Measurements from ENCODE around the gene ZFP42. TPM values are rescaled to one million over a fixed set of nuclear protein-coding genes. Genes with fewer than 3 reads are reported as not detected.

Gene ZFP42
- total RNA-seq, 1 experiment from 2014 or later = 0.12 TPM

- no peak overlapping the region for H3K4me2 ChIP-seq (ENCODE audit: low read length)
- H3K4me3 ChIP-seq (replicated peaks in 1 of 2; ENCODE audit: low read depth in 1 of 2, low read length in 2 of 2) = no peak overlapping the region
- no peaks in the 10 kb centered on the region for H3K36me3 ChIP-seq (ENCODE audit: control insufficient read depth in 1 of 2, insufficient read depth in 2 of 2, low read length in 2 of 2)
- intact Hi-C loops (cut with micrococcal nuclease) = no loop called here
- no peaks in the 10 kb centered on the region for H4K20me1 ChIP-seq (ENCODE audit: insufficient read depth)
- BruUV-seq (replicated peaks) = no TSS peak
- 0 out of 2 replicates have a peak, but pooled peaks cover 6% of the 10 kb centered on the region for H3K27me3 ChIP-seq (ENCODE audit: insufficient read depth, low read length)
- POLR2A ChIA-PET = no interaction called here
- no peak for TF ChIP-seq FOSL1 (IDR thresholded peaks at IDR 0.05; ENCODE audit: low read depth)
- TF ChIP-seq ZFX (IDR thresholded peaks at IDR 0.05) = no peak
- no peak for ATAC-seq
- CTCF ChIA-PET = interaction anchor here (1.0 kb wide), 1 partner anchor 27 kb away, joined by 4 read pairs; no protein-coding TSS in a partner anchor
- no peaks in the 10 kb centered on the region for H3K9me2 ChIP-seq (ENCODE audit: insufficient read depth)
- H3K79me2 ChIP-seq (ENCODE audit: insufficient read depth, low read length) = no peaks in the 10 kb centered on the region
- H3K9ac ChIP-seq (ENCODE audit: low read length) = no peak overlapping the region
- H3K4me1 ChIP-seq (ENCODE audit: control insufficient read depth in 1 of 2, insufficient read depth in 2 of 2, low read length in 2 of 2) = no peaks in the 10 kb centered on the region
- RAD21 ChIA-PET (ENCODE audit: low non-redundant PET in 1 of 2, low total read pairs in 2 of 2, uncharacterized antibody in 2 of 2, unreplicated experiment in 2 of 2) = no interaction called here
- H3K9me3 ChIP-seq (ENCODE audit: control insufficient read depth in 1 of 2, insufficient read depth in 1 of 2, low read depth in 1 of 2, low read length in 2 of 2) = no peaks in the 10 kb centered on the region
- no peak for DNase-seq (ENCODE audit: low read depth, low spot score)
- H2AFZ ChIP-seq (ENCODE audit: low read depth, low read length, poor library complexity, severe bottlenecking) = no peak overlapping the region
- H3K27ac ChIP-seq (ENCODE audit: low read depth, low read length) = no peak overlapping the region
Observed at GRCh38 chr4:187965726-187966125, 29.8 kb upstream of the ZFP42 start.

GRCh38 chr4:187972135-187972534 is 23.4 kb upstream of the ZFP42 start:
- no TSS peak for BruUV-seq (replicated peaks)
- Histone ChIP-seq H3K4me1 (ENCODE audit: control insufficient read depth in 1 of 2, insufficient read depth in 2 of 2, low read length in 2 of 2) (no peaks in the 10 kb centered on the region), H3K9me3 (ENCODE audit: control insufficient read depth in 1 of 2, insufficient read depth in 1 of 2, low read depth in 1 of 2, low read length in 2 of 2) (no peaks in the 10 kb centered on the region), H3K36me3 (ENCODE audit: control insufficient read depth in 1 of 2, insufficient read depth in 2 of 2, low read length in 2 of 2) (no peaks in the 10 kb centered on the region), H3K79me2 (ENCODE audit: insufficient read depth, low read length) (no peaks in the 10 kb centered on the region), H3K4me3 (replicated peaks in 1 of 2; ENCODE audit: low read depth in 1 of 2, low read length in 2 of 2) (no peak overlapping the region), H4K20me1 (ENCODE audit: insufficient read depth) (no peaks in the 10 kb centered on the region), H3K9ac (ENCODE audit: low read length) (no peak overlapping the region), H3K27ac (ENCODE audit: low read depth, low read length) (no peak overlapping the region), H3K27me3 (ENCODE audit: insufficient read depth, low read length) (no peaks in the 10 kb centered on the region), H2AFZ (ENCODE audit: low read depth, low read length, poor library complexity, severe bottlenecking) (no peak overlapping the region), H3K4me2 (ENCODE audit: low read length) (no peak overlapping the region), H3K9me2 (ENCODE audit: insufficient read depth) (no peaks in the 10 kb centered on the region)
- ChIA-PET POLR2A (no interaction called here), RAD21 (ENCODE audit: low non-redundant PET in 1 of 2, low total read pairs in 2 of 2, uncharacterized antibody in 2 of 2, unreplicated experiment in 2 of 2) (no interaction called here), CTCF (no interaction called here)
- TF ChIP-seq, protein P1, sequence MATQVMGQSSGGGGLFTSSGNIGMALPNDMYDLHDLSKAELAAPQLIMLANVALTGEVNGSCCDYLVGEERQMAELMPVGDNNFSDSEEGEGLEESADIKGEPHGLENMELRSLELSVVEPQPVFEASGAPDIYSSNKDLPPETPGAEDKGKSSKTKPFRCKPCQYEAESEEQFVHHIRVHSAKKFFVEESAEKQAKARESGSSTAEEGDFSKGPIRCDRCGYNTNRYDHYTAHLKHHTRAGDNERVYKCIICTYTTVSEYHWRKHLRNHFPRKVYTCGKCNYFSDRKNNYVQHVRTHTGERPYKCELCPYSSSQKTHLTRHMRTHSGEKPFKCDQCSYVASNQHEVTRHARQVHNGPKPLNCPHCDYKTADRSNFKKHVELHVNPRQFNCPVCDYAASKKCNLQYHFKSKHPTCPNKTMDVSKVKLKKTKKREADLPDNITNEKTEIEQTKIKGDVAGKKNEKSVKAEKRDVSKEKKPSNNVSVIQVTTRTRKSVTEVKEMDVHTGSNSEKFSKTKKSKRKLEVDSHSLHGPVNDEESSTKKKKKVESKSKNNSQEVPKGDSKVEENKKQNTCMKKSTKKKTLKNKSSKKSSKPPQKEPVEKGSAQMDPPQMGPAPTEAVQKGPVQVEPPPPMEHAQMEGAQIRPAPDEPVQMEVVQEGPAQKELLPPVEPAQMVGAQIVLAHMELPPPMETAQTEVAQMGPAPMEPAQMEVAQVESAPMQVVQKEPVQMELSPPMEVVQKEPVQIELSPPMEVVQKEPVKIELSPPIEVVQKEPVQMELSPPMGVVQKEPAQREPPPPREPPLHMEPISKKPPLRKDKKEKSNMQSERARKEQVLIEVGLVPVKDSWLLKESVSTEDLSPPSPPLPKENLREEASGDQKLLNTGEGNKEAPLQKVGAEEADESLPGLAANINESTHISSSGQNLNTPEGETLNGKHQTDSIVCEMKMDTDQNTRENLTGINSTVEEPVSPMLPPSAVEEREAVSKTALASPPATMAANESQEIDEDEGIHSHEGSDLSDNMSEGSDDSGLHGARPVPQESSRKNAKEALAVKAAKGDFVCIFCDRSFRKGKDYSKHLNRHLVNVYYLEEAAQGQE (IDR thresholded peaks at IDR 0.05; ENCODE audit: low read depth) = no peak
- TF ChIP-seq JUND (IDR thresholded peaks at IDR 0.05) = no peak
- ATAC-seq (no peak), DNase-seq (ENCODE audit: low read depth, low spot score) (no peak)
- intact Hi-C loops (cut with micrococcal nuclease) = no loop called here
